Liver (tissue), 9 donors: ENCODE results near the gene LPO. TPM values are rescaled to one million over a fixed set of nuclear protein-coding genes. Genes with fewer than 3 reads are reported as not detected.

Source experiments
- DNase-seq: peaks from one replicate; pipeline ENCODE4 v3.0.0-alpha.2; 2017; ENCODE audit warnings: low spot score
- H3K27ac ChIP-seq, 2 donors: one replicate each; pipeline ENCODE4 v1.7.0; 2013; ENCODE audit warnings: inconsistent platforms in 2 of 2, low read length in 2 of 2, control low read depth in 1 of 2, low read depth in 1 of 2, mild to moderate bottlenecking in 1 of 2
- H3K27me3 ChIP-seq, 4 donors: one replicate each; pipeline versions ENCODE4 v1.6.1 to v1.7.0; 2013; ENCODE audit warnings: low read length in 3 of 4, inconsistent platforms in 1 of 4, mild to moderate bottlenecking in 1 of 4, moderate library complexity in 1 of 4; ENCODE audit not compliant: control insufficient read depth in 4 of 4, insufficient read depth in 4 of 4
- H3K36me3 ChIP-seq, 4 donors: one replicate each; pipeline versions ENCODE4 v1.6.1 to v1.7.0; 2013; ENCODE audit warnings: low read length in 3 of 4, mild to moderate bottlenecking in 3 of 4, low read depth in 1 of 4, moderate library complexity in 1 of 4; ENCODE audit not compliant: control insufficient read depth in 4 of 4, insufficient read depth in 3 of 4
- H3K4me1 ChIP-seq, 4 donors: one replicate each; pipeline versions ENCODE4 v1.6.1 to v1.7.0; 2013; ENCODE audit warnings: low read length in 3 of 4, mild to moderate bottlenecking in 3 of 4, moderate library complexity in 1 of 4; ENCODE audit not compliant: control insufficient read depth in 4 of 4, insufficient read depth in 4 of 4
- H3K4me3 ChIP-seq, 3 donors: one replicate each; pipeline versions ENCODE4 v1.6.1 to v1.7.0; 2013; ENCODE audit warnings: low read length in 3 of 3, control low read depth in 1 of 3, low read depth in 1 of 3, mild to moderate bottlenecking in 1 of 3
- H3K9ac ChIP-seq, 2 donors: one replicate each; pipeline ENCODE4 v1.7.0; 2013; ENCODE audit warnings: low read length in 2 of 2, mild to moderate bottlenecking in 2 of 2, moderate library complexity in 2 of 2, control low read depth in 1 of 2, low read depth in 1 of 2
- H3K9me3 ChIP-seq, 4 donors: one replicate each; pipeline versions ENCODE4 v1.6.1 to v1.7.0; 2013; ENCODE audit warnings: low read length in 3 of 4; ENCODE audit not compliant: control insufficient read depth in 4 of 4
- ATF3 ChIP-seq: IDR thresholded peaks from 2 replicates; pipeline ENCODE4 v1.6.1; 2016; ENCODE audit warnings: antibody characterized with exemption
- CTCF ChIP-seq: fragments of 150-350 bp; IDR thresholded peaks from 2 replicates; pipeline ENCODE4 v1.5.1; 2017; ENCODE audit warnings: improper control_type of control experiment, low read depth, low read length; ENCODE audit not compliant: missing input control
- EGR1 ChIP-seq, 2 donors: IDR thresholded peaks; 2 replicates each; pipeline ENCODE4 v1.6.1; 2016 to 2018; ENCODE audit warnings: antibody characterized with exemption in 2 of 2, low read depth in 2 of 2
- FOXA1 ChIP-seq: IDR thresholded peaks from 2 replicates; pipeline ENCODE4 v1.6.1; 2016; ENCODE audit warnings: antibody characterized with exemption
- FOXA2 ChIP-seq: IDR thresholded peaks from 2 replicates; pipeline ENCODE4 v1.6.1; 2016; ENCODE audit warnings: antibody characterized with exemption
- GABPA ChIP-seq, 2 donors: IDR thresholded peaks in 1 of 2; conservative IDR thresholded peaks in 1 of 2; 2 replicates each; pipeline ENCODE4 v1.6.1; 2016; ENCODE audit warnings: antibody characterized with exemption in 2 of 2, mild to moderate bottlenecking in 1 of 2, moderate library complexity in 1 of 2
- HNF4A ChIP-seq, 2 donors: conservative IDR thresholded peaks; 2 replicates each; pipeline ENCODE4 v1.6.1; 2016; ENCODE audit warnings: antibody characterized with exemption in 2 of 2, mild to moderate bottlenecking in 2 of 2
- JUND ChIP-seq, 2 donors: IDR thresholded peaks; 2 replicates each; pipeline ENCODE4 v1.6.1; 2016; ENCODE audit warnings: antibody characterized with exemption in 2 of 2
- MAX ChIP-seq: IDR thresholded peaks from 2 replicates; pipeline ENCODE4 v1.6.1; 2016; ENCODE audit warnings: antibody characterized with exemption
- NR2F2 ChIP-seq: IDR thresholded peaks from 2 replicates; pipeline ENCODE4 v1.6.1; 2016; ENCODE audit warnings: antibody characterized with exemption
- RAD21 ChIP-seq, 2 donors: IDR thresholded peaks; 2 replicates each; pipeline ENCODE4 v1.6.1; 2016; ENCODE audit warnings: antibody characterized with exemption in 2 of 2, mild to moderate bottlenecking in 2 of 2
- RXRA ChIP-seq, 2 donors: IDR thresholded peaks; 2 replicates each; pipeline ENCODE4 v1.6.1; 2017 to 2018; ENCODE audit warnings: antibody characterized with exemption in 2 of 2, mild to moderate bottlenecking in 1 of 2
- YY1 ChIP-seq: IDR thresholded peaks from 2 replicates; pipeline ENCODE4 v1.6.1; 2016; ENCODE audit warnings: antibody characterized with exemption, mild to moderate bottlenecking
- ZBTB33 ChIP-seq: IDR thresholded peaks from 2 replicates; pipeline ENCODE4 v1.6.1; 2016; ENCODE audit warnings: antibody characterized with exemption
- WGBS: extraction: QIAGEN DNeasy Blood & Tissue Kit; methylation state at CpG from one replicate; pipeline ENCODE4 v1.1.7; 2013; 5-methylcytosine and 5-hydroxymethylcytosine counted together
- polyA plus RNA-seq, 2 donors: library from polyadenylated mRNA; stranded (reverse) in 1 of 2; unstranded in 1 of 2; fragments of 200-250 nt in 1 of 2; fragments of >200 nt in 1 of 2; fragmentation: Nextera tagmentation in 1 of 2; extraction: Ambion mirVana in 1 of 2; gene quantifications; one replicate each; pipeline versions ENCODE4 v1.2.1 to v1.2.3, GENCODE V29; 2013 to 2015
- total RNA-seq, 2 donors: library from RNA; depleted of rRNA; stranded (reverse); fragments of >200 nt; gene quantifications; one replicate each; pipeline ENCODE4 v1.2.3, GENCODE V29; 2014
- donor health status: healthy.
- donor health status: healthy.
- donor health status: healthy.
- donor health status: healthy.
- donor health status: healthy.

Gene LPO
- total and polyA plus RNA-seq, 4 donors: not detected

GRCh38 chr17:58291246-58291645 lies 52.9 kb downstream of the LPO start:
- Histone ChIP-seq H3K9me3 (no peaks in the 10 kb centered on the region), H3K4me1 (no peaks in the 10 kb centered on the region), H3K4me3 (no peak overlapping the region), H3K36me3 (no peaks in the 10 kb centered on the region), H3K27me3 (peaks cover 0 to 3% (median 0%) of the 10 kb centered on the region in 4 donors), H3K9ac (no peak overlapping the region), H3K27ac (no peak overlapping the region)
- 69% methylated on average over 5 of the region's 5 CpGs for WGBS
- TF ChIP-seq ATF3: no peak
- no peak for TF ChIP-seq RXRA (IDR thresholded peaks at IDR 0.05)
- DNase-seq: no peak

- H3K27ac ChIP-seq: no peak overlapping the region
- no peaks in the 10 kb centered on the region for H3K36me3 ChIP-seq
- no peaks in the 10 kb centered on the region for H3K9me3 ChIP-seq
- no peak for TF ChIP-seq CTCF
- no peak for TF ChIP-seq FOXA2
- TF ChIP-seq YY1: no peak
- TF ChIP-seq ZBTB33: no peak
- TF ChIP-seq MAX: no peak
- TF ChIP-seq RAD21 (IDR thresholded peaks at IDR 0.05): no peak
- TF ChIP-seq JUND (IDR thresholded peaks at IDR 0.05): no peak
- no peak for TF ChIP-seq ATF3
- TF ChIP-seq HNF4A (conservative IDR thresholded peaks at IDR 0.05): no peak
- TF ChIP-seq EGR1 (IDR thresholded peaks at IDR 0.05; ENCODE audit: low read depth in 2 of 2): no peak
- 91% methylated on average over 1 of the region's 1 CpG for WGBS
- no peak for DNase-seq
- H3K27me3 ChIP-seq: peaks cover 0 to 3% (median 0%) of the 10 kb centered on the region in 4 donors
- no peak overlapping the region for H3K9ac ChIP-seq
- no peaks in the 10 kb centered on the region for H3K4me1 ChIP-seq
- no peak overlapping the region for H3K4me3 ChIP-seq
Measured at GRCh38 chr17:58294034-58294433, 55.6 kb downstream of the LPO start.

- Histone ChIP-seq H3K4me3 (no peak overlapping the region), H3K4me1 (no peaks in the 10 kb centered on the region), H3K27ac (no peak overlapping the region), H3K36me3 (no peaks in the 10 kb centered on the region), H3K9ac (no peak overlapping the region), H3K27me3 (no peaks in the 10 kb centered on the region), H3K9me3 (no peaks in the 10 kb centered on the region)
- 86% methylated on average over 6 of the region's 6 CpGs for WGBS
- TF ChIP-seq GABPA (IDR thresholded peaks at IDR 0.05 in 1 of 2, conservative IDR thresholded peaks at IDR 0.05 in 1 of 2) (no peak), FOXA1 (no peak), JUND (IDR thresholded peaks at IDR 0.05) (no peak), NR2F2 (no peak)
- no peak for DNase-seq
Measured at GRCh38 chr17:58300336-58300735, 62.0 kb downstream of the LPO start.
